ENCODE measurements around the gene CSH2.
A peak's percentile ranks its signal among the peaks of the same experiment; 100 is the strongest.
"Not testable (repeated sequence)": the region's sequence is repeated elsewhere in the genome, so short reads cannot be mapped to it uniquely, and the experiment has no call there.

Gene CSH2

GRCh38 chr17:63896524-63897354 lies 23.3 kb upstream of the CSH2 start, which contains the start of gene CSH1:
CSH1 (minus strand) TSS chr17:63896574; CDS start chr17:63896511, 63 bp downstream.
- DNase-seq: not testable (repeated sequence)

GRCh38 chr17:63894821-63895220 lies 21.3 kb upstream of the CSH2 start:
- DNase-seq: not testable (repeated sequence)

GRCh38 chr17:63894021-63894420 lies 20.5 kb upstream of the CSH2 start:
- not testable (repeated sequence) for DNase-seq

GRCh38 chr17:63892316-63893037 lies 19.0 kb upstream of the CSH2 start:
- DNase-seq: not testable (repeated sequence)

DNA sequence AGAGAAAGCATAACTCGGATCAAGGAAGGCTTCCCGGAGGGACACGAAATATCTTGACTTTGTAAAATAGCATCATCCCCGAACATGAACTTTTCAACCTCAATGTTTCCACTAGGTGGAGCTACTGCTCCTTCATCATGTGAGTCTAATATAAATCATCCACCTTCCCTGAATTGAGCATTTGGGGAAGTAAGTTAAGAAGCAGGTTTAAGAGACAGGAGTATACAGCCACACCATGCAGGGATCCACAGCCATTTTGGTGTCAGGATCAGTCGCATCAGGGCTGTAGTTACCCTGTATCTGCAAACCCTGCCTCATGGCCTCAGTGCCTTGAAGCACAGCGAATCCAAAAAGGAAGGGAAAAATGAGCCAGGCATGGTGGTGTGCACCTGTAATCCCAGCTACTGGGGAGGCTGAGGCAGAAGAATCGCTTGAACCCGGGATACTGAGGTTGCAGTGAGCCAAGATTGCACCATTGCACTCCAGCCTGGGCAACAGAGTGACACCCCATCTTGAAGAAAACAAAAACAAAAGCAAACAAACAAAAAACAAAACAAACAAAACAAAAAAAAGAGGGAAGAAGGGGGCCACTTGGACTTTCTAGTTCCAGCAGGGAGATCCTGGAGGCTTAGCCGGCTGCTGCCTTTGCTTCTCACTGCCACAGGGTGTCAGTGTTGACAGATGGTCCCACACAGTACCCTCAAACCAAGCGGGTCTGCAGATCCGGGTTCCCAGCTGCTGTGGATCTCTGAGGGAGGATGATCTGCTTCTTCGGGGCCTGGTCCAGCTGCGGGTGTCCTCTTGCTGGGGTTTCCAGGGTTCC lies 15.8 kb upstream of the CSH2 start:
- DNase-seq: peak in 21 of 56 donors; percentile 1 to 29 (median 11)

DNA sequence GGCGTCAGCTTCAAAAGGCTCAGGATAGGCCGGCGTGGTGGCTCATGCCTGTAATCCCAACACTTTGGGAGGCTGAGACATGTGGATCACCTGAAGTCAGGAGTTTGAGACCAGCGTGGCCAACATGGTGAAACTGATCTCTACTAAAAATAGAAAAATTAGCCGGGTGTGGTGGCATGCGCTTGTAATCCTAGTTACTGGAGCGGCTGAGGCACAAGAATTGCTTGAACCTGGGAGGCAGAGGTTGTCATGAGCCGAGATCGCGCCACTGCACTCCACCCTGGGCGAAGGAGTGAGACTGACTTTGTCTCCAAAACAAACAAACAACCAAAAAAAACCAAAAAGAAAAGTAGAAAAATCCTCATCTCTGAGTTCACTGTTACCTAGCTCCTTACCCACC lies 11.6 kb upstream of the CSH2 start:
- DNase-seq: not testable (repeated sequence)

- DNase-seq: not testable (repeated sequence)
Observed at GRCh38 chr17:63882626-63883126, 9.2 kb upstream of the CSH2 start.

- DNase-seq: peak in 5 of 56 donors; percentile 1 to 30 (median 3)
Observed at GRCh38 chr17:63881935-63882601, 8.6 kb upstream of the CSH2 start, which contains the start of gene GH2. GH2 (minus strand) TSS chr17:63881944; CDS start chr17:63881801, 143 bp downstream.

DNA sequence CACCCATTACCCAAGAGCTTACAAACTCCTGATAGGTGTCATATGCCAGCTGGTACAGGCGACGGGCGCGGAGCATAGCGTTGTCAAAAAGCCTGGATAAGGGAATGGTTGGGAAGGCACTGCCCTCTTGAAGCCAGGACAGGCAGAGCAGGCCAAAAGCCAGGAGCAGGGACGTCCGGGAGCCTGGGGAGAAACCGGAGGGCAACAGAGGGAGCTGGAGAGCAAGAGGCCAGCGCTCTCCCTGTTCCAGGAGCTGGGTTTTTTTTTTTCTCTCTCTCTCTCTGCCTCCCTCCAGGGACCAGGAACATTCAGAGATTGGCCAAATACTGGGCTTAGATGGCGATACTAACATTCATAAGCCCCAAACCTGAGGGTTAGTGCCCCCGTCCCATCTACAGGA lies 7.9 kb upstream of the CSH2 start:
- DNase-seq: not testable (repeated sequence)

- no peak for DNase-seq
Observed at GRCh38 chr17:63880706-63881105, 7.2 kb upstream of the CSH2 start.

DNA sequence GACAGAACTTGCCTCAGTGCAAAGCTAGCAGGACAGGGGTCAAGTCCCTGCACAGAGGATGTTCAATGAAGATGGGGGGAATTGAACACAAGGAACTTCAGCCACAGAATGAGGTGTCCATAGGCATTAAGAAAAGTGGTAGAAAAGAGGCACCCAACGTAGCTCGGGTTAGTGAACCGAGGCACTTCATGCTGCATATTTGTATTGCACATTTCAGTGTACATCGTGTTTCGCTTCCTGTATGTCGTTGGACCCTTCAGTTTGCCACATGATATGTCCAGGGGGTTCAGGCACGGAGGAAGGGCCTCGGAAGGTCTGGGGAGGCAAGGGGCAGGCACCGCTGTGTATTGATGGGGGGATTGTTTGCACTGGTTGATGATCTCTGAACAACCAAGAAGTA lies 4.9 kb upstream of the CSH2 start:
- DNase-seq: not testable (repeated sequence)

- not testable (repeated sequence) for DNase-seq
Observed at GRCh38 chr17:63874693-63875092, 1.2 kb upstream of the CSH2 start.

DNA sequence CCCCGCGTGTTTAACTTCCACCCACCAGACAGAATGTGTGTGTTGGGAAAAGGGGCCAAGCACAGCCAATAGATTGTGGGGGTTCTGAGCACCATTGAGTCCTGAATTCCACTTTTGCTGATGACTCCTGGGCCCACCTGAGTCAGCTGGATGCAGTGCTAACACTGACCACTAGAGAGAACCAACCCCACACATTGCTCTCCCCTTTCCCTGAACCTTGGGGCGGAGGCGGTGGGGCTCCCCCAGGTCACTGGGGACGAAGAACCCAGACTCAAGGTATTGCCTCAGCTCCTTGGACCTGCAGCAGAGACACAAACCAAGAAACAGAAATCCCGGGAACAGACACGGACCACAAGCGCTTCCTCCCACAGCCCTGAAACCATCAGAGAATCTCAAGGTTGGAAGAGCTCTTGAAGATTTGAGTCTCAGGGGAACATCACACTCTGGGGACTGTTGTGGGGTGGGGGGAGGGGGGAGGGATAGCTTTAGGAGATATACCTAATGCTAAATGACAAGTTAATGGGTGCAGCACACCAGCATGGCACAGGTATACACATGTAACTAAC lies 667 bp upstream of the CSH2 start:
- not testable (repeated sequence) for DNase-seq

DNA sequence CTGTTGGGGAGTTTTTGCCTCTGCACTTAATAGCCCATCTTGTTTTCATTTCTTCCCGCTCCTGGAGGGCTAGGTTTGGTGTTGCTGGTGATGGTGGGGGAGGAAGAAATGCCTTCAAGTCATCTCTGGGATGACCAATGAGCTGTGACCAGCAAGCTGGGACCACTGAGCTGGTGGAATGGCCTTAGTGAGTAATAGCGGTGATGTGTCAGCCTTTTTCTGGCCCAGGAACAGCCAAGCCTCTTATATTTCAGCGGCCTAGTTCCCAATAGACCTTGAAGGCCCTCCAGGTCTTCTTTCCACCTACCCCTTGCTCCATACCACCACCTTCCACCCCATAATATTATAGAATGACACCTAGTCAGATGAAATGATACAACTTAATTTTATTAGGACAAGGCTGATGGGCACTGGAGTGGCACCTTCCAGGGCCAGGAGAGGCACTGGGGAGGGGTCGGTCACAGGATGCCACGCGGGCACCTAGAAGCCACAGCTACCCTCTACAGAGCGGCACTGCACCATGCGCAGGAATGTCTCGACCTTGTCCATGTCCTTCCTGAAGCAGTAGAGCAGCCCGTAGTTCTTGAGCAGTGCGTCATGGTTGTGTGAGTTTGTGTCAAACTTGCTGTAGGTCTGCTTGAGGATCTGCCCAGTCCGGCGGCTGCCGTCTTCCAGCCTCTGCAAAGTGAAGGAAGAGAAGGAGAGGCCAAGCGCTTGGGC lies 1.7 kb downstream of the CSH2 start:
- not testable (repeated sequence) for DNase-seq

- DNase-seq: not testable (repeated sequence)
Observed at GRCh38 chr17:63870292-63870665, 3.2 kb downstream of the CSH2 start.

DNA sequence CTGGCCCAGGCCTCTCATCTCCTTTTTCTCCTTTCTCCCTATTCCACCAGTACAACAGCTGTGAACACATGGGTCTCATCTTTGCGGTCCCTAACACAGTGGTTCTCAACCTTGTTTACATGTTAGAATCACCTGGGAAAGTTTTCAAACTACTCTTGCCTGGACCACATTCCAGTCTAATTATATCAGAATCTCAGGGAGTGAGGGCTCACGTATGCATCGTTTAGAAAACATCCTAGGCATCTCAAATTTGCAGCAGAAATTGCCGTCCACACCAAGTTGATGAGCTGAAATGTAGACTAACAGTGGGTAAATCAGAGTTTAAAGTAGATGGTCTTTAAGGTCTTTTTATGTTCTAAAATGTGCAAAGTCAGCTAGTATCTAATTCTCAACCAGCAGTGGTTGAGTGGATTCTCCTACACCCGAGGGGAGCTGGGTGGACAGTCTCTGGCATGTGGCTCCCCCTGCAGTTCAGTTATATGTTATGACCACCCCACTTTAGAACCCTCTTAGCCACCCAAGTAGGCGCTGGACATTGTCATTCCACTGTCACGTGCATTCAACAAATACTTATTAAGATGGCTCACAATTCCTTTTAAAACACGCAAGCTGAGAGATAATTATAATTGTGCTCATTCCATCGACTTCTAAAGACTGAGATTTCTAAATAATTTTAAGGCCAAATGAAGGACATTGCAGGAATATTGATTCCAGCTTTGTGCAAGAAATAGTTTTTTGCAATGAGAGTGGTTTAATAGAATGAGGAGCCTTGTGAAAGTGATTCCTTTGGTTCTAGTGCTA lies 3.8 kb downstream of the CSH2 start:
- not testable (repeated sequence) for DNase-seq

GRCh38 chr17:63866625-63867024 lies 6.9 kb downstream of the CSH2 start:
- not testable (repeated sequence) for DNase-seq

DNA sequence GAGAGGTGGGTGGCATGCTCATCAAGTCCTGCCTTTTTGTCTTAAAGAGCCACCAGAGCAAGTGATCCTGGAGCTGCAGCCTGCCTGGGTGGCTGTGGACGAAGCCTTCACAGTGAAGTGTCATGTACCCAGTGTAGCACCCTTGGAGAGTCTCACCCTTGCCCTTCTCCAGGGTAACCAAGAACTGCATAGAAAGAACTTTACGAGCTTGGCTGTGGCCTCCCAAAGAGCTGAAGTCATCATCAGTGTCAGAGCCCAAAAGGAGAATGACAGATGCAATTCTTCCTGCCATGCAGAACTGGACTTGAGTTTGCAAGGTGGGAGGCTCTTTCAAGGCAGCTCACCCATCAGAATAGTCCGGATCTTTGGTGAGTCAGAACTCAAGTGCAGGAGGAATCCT lies 14.2 kb downstream of the CSH2 start:
- DNase-seq: no peak

GRCh38 chr17:63856425-63856824 lies 17.1 kb downstream of the CSH2 start:
- DNase-seq: not testable (repeated sequence)

Measured in amygdala (tissue), 56 donors.